ENCODE measurements around the gene ZNF212.

ZNF212 gene

DNA sequence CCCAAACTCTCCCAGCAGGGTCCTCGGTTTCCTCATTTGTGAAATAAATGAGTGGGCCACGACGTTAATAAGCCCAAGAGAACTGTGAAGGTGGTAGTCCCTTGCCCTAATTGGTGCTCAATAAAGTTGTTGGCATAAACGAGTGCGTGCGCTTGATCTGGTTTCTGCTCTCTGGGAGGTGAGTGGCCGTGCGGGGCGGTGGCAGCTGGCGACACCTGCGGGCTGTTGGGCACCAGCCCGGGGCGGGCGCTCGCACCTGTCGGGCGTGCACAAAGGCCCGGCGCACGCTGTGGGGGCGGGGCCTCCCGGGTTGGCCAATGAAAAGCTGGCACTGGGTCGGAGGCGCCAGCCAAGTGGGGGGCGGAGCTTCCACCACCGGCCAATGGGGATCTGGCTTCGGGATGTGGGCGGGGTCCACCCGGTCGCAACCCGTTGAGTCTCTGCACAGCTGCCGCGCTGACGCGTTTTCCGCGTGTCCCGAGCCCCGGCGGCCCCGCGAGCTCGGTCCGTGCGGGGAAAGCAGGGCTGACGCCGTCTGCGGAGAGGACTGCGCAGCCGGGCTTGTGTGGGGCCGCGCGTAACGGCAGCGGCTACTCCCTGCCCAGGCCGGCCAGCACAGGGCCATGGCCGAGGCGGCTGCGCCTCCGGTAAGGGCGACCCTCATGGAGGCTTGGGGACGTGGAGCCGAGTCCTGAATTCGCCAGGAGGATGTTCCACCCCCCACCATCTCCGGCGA, 45.6 kb downstream of the ZNF212 start:
- DNase-seq (ENCODE audit: low spot score), result peak; percentile 90

DNA sequence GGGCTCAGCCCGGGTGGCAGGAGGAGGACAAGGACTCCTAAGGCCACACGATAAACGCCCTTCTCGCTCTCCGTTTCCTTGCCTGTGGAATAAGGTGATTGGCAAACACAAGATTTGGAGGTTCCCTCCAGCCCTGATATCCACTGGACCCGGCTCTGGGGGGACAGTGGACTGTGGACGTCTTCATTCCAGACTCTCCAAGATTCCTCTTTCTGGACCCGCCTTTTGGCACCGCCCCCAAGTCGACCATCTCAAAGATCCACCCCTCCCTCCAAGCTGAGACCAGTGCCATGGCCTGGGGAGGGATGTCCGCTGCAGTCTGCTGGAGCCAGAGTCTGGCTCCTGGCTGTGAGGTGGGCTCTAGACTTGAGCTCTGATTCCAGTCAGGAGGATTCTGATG, 46.2 kb downstream of the ZNF212 start:
- no peak for DNase-seq (ENCODE audit: low spot score)

DNA sequence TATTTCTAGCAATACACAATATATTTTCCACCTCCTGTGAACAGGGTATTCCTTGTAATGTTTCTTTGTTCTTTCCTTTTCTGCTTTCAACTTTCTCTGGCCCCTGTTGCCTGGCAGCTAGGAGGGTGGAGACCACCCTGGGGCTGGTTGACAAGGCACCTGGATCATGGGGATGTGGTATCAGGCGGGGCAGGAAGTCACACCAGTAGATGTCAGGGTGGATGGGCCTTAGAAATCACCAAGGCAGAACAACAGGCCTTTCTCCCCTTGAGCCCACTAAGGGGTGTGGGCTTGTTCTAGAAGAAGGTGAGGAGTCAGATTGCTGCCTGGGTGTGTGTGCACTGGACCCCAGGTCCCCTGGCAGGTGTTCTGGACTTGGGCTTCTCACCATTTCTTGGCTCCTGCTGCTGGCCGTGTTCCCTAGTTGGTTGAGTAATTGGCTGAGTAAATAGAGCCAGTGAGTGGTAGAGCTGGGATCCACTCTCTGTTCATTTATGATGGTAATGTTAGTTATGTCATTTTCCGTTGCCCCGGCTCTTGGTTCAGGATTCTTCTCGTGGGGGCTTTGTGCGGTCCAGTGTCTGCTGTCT, 47.5 kb downstream of the ZNF212 start:
- no peak for DNase-seq (ENCODE audit: low spot score)

- no peak for DNase-seq (ENCODE audit: low spot score)
Measured at GRCh38 chr7:149287622-149288021, 48.2 kb downstream of the ZNF212 start.

DNA sequence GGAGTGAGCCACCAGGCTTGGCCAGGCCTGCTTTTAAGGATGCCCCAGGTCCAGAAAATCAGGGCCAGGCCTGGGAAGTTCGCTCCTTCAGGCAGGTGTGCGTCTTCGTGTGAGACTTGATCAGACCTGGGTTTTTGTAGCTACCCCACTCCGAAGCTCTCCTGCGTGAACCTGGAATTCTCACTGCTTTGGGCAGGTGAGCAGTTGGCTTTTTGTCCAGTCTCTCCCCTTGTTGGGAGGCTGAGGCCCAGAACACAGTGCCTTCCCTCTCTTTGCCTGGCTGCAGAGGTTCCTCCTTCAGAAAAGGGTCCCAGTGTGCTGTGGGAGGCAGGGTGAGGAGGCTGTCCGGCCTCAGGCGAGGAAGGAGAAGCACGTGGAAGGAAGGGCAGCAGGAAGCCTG, 49.8 kb downstream of the ZNF212 start:
- DNase-seq (ENCODE audit: low spot score), result no peak

GRCh38 chr7:149289856-149290255, 50.4 kb downstream of the ZNF212 start:
- DNase-seq (ENCODE audit: low spot score), result no peak

DNA sequence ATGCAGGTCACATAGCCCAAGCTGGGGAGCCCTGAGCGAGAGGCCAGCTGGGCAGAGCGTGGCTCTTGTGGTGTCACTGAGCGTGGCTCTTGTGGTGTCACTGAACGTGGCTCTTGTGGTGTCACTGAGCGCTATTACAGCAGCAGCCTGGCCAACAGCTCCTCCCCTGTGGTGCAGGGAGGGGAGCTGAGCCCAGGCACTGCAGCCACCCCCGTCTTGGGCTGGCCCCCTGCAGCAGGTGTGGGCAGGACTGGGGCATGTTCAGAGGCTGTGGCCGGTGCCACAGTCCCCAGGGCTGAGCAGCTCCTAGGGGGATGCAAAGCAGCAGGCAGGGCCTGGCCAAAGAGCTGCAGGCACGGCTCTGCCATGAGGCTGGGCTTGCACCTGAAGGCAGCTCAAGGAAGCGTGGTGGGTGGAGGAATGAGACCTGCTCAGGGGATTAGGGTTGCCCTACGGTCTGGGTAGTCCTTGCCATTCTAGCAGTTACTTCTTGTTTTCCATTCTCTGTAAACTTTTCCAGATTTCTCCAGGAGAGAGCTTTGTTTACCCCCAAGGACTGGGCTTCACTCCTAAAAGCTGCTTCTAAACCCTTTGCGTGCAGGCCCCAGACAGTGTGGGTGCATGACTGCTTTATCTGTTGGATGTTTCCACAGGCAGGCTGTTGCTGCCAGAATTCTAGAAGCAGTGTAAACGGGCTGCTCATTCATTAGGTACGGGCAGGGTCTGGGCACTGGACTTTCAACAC, 51.8 kb downstream of the ZNF212 start:
- DNase-seq (ENCODE audit: low spot score), result no peak

DNA sequence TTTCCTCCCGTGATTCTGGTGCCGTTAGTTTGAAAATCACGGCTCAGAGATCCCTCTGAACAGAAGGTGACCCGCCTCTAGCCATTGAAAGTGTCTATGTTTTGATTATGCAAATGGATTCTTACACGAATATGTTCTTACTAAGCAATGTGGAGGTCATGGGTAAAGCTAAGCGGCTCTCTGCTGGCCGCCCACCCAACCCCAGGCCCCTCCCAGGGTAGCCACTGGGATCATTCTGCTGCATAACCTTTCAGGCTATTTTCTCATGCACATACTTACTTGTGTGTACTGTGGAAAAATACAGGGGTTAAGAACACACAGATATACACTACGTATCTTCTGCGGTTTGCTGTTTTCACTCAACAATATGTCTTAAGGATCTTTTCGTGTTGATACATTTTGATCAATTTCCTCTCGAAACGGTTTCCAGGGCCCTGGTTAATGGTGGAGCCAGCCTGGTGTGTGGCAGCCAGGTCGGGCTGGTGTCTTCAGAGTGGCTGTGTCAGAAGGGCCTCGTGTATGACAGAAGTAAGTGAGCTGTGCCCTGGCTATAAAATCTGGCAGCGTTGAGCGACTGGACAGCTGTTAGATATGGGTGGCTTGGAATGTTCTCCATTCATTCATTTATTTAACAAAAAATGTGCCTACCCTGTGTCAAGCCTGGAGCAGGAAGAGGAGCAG, 52.5 kb downstream of the ZNF212 start:
- DNase-seq (ENCODE audit: low spot score), result no peak

DNA sequence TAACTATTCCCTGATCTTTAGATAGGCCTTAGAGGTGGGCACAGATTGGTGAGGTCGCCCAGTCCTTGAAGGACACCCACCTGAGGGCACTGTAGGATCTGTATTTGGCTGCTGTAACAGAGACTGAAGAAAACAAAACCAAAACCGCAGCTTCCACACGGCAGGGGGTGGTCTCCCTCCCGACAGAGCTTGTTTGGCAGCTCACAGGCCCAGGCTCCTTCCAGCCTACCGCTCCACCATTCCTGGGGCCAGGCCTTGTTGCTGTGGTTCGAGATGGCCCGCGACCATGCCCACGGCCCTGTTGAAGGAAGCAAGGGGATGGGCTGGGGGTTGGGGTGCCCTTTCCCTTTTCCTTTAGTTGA, 53.0 kb downstream of the ZNF212 start:
- no peak for DNase-seq (ENCODE audit: low spot score)

DNA sequence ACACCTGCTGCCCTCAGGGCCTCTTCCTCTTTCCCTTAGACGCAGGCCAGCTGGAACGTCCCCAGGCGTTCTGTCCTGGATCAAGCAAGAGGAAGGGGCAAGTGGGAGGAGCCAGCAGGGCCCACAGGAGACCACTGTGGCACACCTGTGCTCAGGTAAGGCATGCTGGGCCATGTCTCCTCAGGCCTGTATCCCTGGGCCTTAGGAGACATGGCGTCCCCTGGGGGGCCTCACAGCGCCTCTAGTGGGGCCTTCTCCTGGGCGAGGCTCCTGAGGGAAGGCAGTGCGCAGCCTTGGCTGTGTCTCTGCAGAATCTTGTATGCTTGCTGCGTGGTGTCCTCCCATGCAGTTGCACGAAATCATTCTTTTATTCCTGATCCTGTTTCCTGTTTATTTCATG, 53.9 kb downstream of the ZNF212 start:
- DNase-seq (ENCODE audit: low spot score), result no peak

DNA sequence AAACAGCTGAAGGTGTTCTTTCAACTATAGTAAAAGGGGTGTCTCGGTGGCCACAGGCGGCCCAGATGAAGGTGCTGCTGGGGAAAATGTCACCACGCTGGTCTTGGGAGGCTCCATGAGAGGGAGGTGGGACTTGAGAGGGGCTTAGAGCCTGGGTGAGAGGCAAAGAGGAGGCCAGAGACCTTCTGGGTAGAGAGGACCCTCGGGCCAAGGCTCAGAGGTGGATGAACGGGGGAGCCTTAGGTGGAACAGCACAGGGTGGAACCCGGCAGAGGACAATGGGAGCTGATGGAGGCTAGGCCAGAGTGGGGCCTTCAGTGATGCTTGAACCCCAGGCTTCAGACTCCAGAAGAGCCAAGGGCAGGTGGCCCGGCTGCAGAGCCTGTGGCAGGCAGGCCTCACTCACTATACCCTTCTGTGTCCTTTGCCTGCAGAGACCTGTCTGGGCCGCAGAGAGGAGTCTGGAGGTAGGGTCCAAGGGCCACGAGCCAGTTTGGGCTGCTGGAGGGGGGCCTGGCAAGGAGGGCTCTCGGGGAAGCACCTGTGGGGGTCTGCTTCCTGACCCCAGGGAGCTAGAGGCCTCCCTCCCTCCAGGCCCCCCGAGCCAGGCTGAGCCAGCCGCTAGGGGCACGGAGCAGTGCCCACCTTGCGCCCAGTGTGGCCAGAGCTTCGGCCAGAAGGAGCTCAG, 54.6 kb downstream of the ZNF212 start:
- DNase-seq (ENCODE audit: low spot score), result no peak

GRCh38 chr7:149294634-149295480, 55.4 kb downstream of the ZNF212 start:
- no peak for DNase-seq (ENCODE audit: low spot score)

DNA sequence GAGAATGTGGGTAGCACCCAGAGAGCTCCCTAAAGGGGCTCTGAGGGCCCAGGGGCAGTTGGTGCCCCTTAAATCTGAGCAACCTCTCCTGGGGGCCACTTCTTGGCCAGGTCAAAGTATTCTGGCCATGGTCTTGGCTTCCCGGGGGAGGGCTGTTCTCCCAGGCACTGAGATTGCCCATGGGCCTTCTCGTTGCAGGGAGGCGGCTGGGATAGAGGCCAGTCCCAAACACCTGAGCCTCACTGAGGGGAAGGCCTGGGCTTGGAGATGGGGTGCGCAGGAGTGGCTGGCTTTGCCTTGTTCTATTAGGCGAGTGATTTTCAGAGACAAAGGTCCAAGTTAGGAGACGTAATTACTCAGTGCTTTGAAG, 56.0 kb downstream of the ZNF212 start:
- DNase-seq (ENCODE audit: low spot score), result no peak

DNA sequence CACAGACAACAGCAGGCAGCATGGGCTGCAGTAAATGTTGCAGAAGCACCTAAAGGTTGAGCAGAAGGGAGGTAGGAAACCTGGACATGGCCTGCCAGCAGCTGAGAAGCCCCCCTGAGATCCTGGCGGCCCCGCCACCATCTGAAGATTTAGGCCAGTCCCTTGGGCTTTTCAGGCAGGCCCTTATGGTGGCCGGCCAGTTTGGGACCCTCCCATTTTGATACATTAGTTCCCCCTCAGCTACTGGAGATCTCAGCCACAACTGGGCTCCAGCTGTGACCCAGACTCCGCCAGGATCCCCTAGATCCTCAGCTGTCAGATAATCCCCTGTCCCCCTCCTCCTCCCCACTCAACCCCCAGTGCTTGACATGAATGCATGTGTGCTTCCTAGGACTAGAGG, 56.9 kb downstream of the ZNF212 start:
- no peak for DNase-seq (ENCODE audit: low spot score)

DNA sequence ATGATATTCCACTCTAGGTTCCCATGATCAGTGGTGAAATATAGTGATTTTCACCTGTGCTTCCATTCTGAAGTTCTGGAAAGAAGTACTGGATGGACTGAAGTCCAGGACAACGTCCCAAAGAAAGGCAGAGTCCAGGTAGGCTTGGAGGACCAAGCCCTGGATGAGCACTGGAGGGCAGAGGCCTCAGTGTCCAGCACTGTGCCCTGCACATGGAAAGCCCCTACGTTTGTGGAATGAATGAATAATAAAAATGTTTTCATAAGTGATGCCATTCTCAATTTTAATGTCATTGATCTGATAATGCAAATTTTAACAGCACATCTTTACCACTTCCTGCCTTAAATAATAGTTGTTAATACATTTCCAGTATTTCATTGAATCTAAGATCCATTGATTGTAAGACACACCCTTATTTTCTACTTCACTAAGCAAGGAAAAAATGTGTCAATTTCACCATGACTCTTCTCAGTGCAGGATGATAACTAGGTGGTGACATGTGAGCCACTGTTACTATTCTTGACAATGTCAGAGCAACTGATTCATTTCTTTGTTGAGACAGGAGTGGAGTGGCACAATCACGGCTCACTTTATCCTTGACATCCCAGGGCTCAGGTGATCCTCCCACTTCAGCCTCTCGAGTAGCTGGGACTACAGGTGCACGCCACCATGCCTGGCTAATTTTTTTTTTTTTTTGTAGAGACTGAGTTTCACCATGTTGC, 57.7 kb downstream of the ZNF212 start:
- no peak for DNase-seq (ENCODE audit: low spot score)

GRCh38 chr7:149300620-149301285, 61.3 kb downstream of the ZNF212 start:
- DNase-seq (ENCODE audit: low spot score), result no peak

- no peak for DNase-seq (ENCODE audit: low spot score)
Measured at GRCh38 chr7:149302222-149302621, 62.8 kb downstream of the ZNF212 start.

- no peak for DNase-seq (ENCODE audit: low spot score)
Measured at GRCh38 chr7:149302865-149303264, 63.4 kb downstream of the ZNF212 start.

- DNase-seq (ENCODE audit: low spot score), result no peak
Measured at GRCh38 chr7:149304006-149304405, 64.6 kb downstream of the ZNF212 start.

Data from hematopoietic multipotent progenitor cell treated with erythropoietin and hydrocortisone succinate and interleukin-3 and kit ligand, for 15 days (in vitro differentiated cells).